GM23338 (cell line): Measurements from ENCODE around the gene SLC7A5. TPM values are rescaled to one million over a fixed set of nuclear protein-coding genes. Genes with fewer than 3 reads are reported as not detected.

Experiments
- ATAC-seq: fragments of 200-7000 bp; cut with Tn5 transposase; 3 replicates; pipeline ENCODE4 v1.9.1; 2020
- DNase-seq: peaks from one replicate; pipeline ENCODE4 v3.0.0-alpha.2; 2015; ENCODE audit warnings: low spot score
- H2AFZ ChIP-seq: fragments of 200-600 bp; sonication (generic); 2 replicates; pipeline ENCODE4 v1.8.0; 2016; ENCODE audit warnings: antibody characterized with exemption, mild to moderate bottlenecking, moderate library complexity
- H3F3A ChIP-seq: fragments of 200-600 bp; sonication (generic); replicated peaks from 2 replicates; pipeline ENCODE4 v1.8.0; 2017; ENCODE audit warnings: antibody characterized with exemption, mixed run types, low read depth
- H3K27ac ChIP-seq: fragments of 200-600 bp; sonication (generic); 2 replicates; pipeline ENCODE4 v1.6.1; 2016; ENCODE audit warnings: low read depth
- H3K27me3 ChIP-seq: fragments of 200-600 bp; sonication (generic); 2 replicates; pipeline ENCODE4 v1.8.0; 2016; ENCODE audit warnings: mild to moderate bottlenecking, mixed run types, moderate library complexity; ENCODE audit not compliant: insufficient read depth
- H3K36me3 ChIP-seq: fragments of 200-600 bp; sonication (generic); 2 replicates; pipeline ENCODE4 v1.8.0; 2016; ENCODE audit warnings: mild to moderate bottlenecking; ENCODE audit not compliant: insufficient read depth
- H3K4me1 ChIP-seq: fragments of 200-600 bp; sonication (generic); 2 replicates; pipeline ENCODE4 v1.8.0; 2016; ENCODE audit warnings: mild to moderate bottlenecking, moderate library complexity; ENCODE audit not compliant: insufficient read depth
- H3K4me2 ChIP-seq: fragments of 200-600 bp; sonication (generic); 2 replicates; pipeline ENCODE4 v1.7.1; 2017; ENCODE audit warnings: mixed run types
- H3K4me3 ChIP-seq: fragments of 200-600 bp; sonication (generic); 2 replicates; pipeline ENCODE4 v1.6.1; 2016; ENCODE audit warnings: mixed run types
- H3K79me2 ChIP-seq: fragments of 200-600 bp; sonication (generic); replicated peaks from 2 replicates; pipeline ENCODE4 v1.8.0; 2017; ENCODE audit warnings: mild to moderate bottlenecking; ENCODE audit not compliant: insufficient read depth
- H3K9me2 ChIP-seq: fragments of 200-600 bp; sonication (generic); 2 replicates; pipeline ENCODE4 v1.8.0; 2017; ENCODE audit not compliant: insufficient read depth
- H4K20me1 ChIP-seq: fragments of 200-600 bp; sonication (generic); replicated peaks from 2 replicates; pipeline ENCODE4 v1.8.0; 2017; ENCODE audit warnings: mild to moderate bottlenecking; ENCODE audit not compliant: insufficient read depth
- H3K27ac Mint-ChIP-seq: 2 replicates; pipeline ENCODE4 v1.8.0; 2020; ENCODE audit warnings: inconsistent platforms, mild to moderate bottlenecking, moderate library complexity, mixed read lengths
- H3K27me3 Mint-ChIP-seq: 3 replicates; pipeline ENCODE4 v1.8.0; 2022; ENCODE audit warnings: low read depth, mild to moderate bottlenecking, moderate library complexity, mixed read lengths, inconsistent platforms; ENCODE audit not compliant: insufficient read depth, poor library complexity
- H3K36me3 Mint-ChIP-seq: 3 replicates; pipeline ENCODE4 v1.8.0; 2021; ENCODE audit warnings: low read depth, mild to moderate bottlenecking, inconsistent platforms, moderate library complexity, mixed read lengths
- H3K4me1 Mint-ChIP-seq: 3 replicates; pipeline ENCODE4 v1.8.0; 2020; ENCODE audit warnings: mild to moderate bottlenecking, inconsistent platforms, mixed read lengths
- H3K4me3 Mint-ChIP-seq: 3 replicates; pipeline ENCODE4 v1.8.0; 2021; ENCODE audit warnings: moderate library complexity, mild to moderate bottlenecking, inconsistent platforms, mixed read lengths
- H3K9me3 Mint-ChIP-seq: 3 replicates; pipeline ENCODE4 v1.8.0; 2020; ENCODE audit warnings: moderate library complexity, mild to moderate bottlenecking, inconsistent platforms, mixed read lengths
- CTCF ChIP-seq, 2 experiments: fragments of 200-600 bp in 1 of 2; sonication (generic) in 1 of 2; conservative IDR thresholded peaks; 2 replicates each; pipeline versions ENCODE4 v1.5.1 to v1.6.1; 2016 to 2017; ENCODE audit warnings: antibody characterized with exemption in 2 of 2, low read depth in 2 of 2, mild to moderate bottlenecking in 2 of 2, moderate library complexity in 1 of 2
- NANOG ChIP-seq: IDR thresholded peaks from 2 replicates; pipeline ENCODE4 v1.6.1; 2016; ENCODE audit warnings: antibody characterized with exemption, borderline replicate concordance
- ZNF462 ChIP-seq: fragments of 250-450 bp; sonication (Bioruptor Pico); IDR thresholded peaks from 2 replicates; pipeline ENCODE4 v1.5.0; 2020; ENCODE audit warnings: mild to moderate bottlenecking, moderate library complexity
- polyA plus RNA-seq: library from polyadenylated mRNA; unstranded; fragments of >200 nt; fragmentation: Nextera tagmentation; extraction: Ambion mirVana; gene quantifications from 2 replicates; pipeline ENCODE4 v1.2.1, GENCODE V29; 2016
- total RNA-seq: library from RNA; depleted of rRNA; stranded (reverse); fragments of >200 nt; shearing (Covaris generic); gene quantifications from 2 replicates; pipeline ENCODE4 v1.2.3, GENCODE V29; 2014

The SLC7A5 gene
- total and polyA plus RNA-seq, 2 experiments from 2014 or later, result 107 to 386 TPM

DNA sequence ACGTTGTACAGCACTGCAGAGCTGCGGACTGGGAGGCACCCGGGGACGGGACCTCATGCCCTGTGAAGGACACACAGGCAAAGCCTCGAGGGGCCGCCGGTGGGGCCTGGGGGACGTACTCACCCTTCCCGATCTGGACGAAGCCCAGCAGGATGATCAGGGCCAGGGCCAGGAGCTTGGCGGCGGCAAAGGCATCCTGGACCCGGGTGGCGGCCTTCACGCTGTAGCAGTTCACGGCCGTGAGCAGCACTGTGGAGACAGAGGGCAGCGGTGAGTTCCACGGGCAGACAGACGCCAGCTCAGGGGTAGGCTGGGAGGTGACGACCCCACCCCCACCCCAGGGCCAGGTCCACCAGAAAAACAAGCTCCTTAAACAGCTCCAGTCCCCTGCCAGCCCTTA lies 17.7 kb downstream of the SLC7A5 start:
- H3K9me2 ChIP-seq, result no peaks in the 10 kb centered on the region
- H3K79me2 ChIP-seq, result peaks cover 81% of the 10 kb centered on the region
- Mint-ChIP-seq H3K27me3 (peaks cover 27% of the 10 kb centered on the region), H3K36me3 (peaks cover 78% of the 10 kb centered on the region), H3K27ac (peak overlapping the region; percentile 99), H3K9me3 (no peaks in the 10 kb centered on the region), H3K4me3 (no peak overlapping the region), H3K4me1 (peaks cover 60% of the 10 kb centered on the region)
- H3K4me1 ChIP-seq, result peaks cover 45% of the 10 kb centered on the region
- ATAC-seq (peak; percentile 7), DNase-seq (no peak)
- peak in 1 of 2 experiments; percentile 38; a peak in 2 of 4 replicates for TF ChIP-seq CTCF (conservative IDR thresholded peaks at IDR 0.05; ENCODE audit: low read depth in 2 of 2)
- TF ChIP-seq ZNF462 (CRISPR knock-in tag), result no peak
- peaks cover 34% of the 10 kb centered on the region for H3F3A ChIP-seq
- peak overlapping the region; percentile 43; the same call in 1 of the 2 replicates for H3K4me2 ChIP-seq
- H4K20me1 ChIP-seq, result peaks cover 17% of the 10 kb centered on the region
- peaks cover 12% of the 10 kb centered on the region; the same call in 1 of the 2 replicates for H3K36me3 ChIP-seq
- no peak overlapping the region for H3K4me3 ChIP-seq
- H3K27ac ChIP-seq, result peak overlapping the region; percentile 87
- no peaks in the 10 kb centered on the region for H3K27me3 ChIP-seq
- H2AFZ ChIP-seq, result no peak overlapping the region

DNA sequence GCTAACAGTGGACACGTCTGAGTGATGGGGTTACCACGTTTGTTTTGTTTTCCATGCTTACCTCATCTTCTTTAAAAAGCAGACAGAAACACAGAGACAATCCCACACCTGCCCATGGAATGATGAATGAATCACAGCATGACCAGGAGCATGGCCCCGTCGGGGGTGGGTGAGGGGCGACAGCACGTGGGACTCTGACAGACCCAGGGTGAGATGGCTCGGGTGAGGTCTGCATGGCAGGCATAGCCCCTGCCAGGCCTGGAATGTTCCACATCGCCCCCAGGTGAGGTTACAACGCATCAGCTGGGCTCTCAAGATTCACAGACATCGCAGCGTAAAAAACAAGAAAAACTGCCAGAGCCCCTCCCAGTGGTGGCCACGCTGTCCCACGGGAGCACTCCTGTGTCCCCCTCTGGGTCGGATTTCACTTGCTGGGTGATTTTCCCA lies 18.1 kb downstream of the SLC7A5 start:
- H3K9me3 Mint-ChIP-seq, result no peaks in the 10 kb centered on the region
- H3K27ac Mint-ChIP-seq, result peak overlapping the region; percentile 74
- peaks cover 76% of the 10 kb centered on the region for H3K36me3 Mint-ChIP-seq
- H4K20me1 ChIP-seq, result peaks cover 12% of the 10 kb centered on the region
- H3K27ac ChIP-seq, result peak overlapping the region; percentile 87; the same call in 1 of the 2 replicates
- no peaks in the 10 kb centered on the region for H3K9me2 ChIP-seq
- H3K4me3 Mint-ChIP-seq, result no peak overlapping the region
- peaks cover 12% of the 10 kb centered on the region; the same call in 1 of the 2 replicates for H3K36me3 ChIP-seq
- peaks cover 34% of the 10 kb centered on the region for H3F3A ChIP-seq
- no peak overlapping the region for H3K4me3 ChIP-seq
- H3K4me1 Mint-ChIP-seq, result peaks cover 59% of the 10 kb centered on the region
- H2AFZ ChIP-seq, result no peak overlapping the region
- peaks cover 82% of the 10 kb centered on the region for H3K79me2 ChIP-seq
- H3K27me3 Mint-ChIP-seq, result peaks cover 27% of the 10 kb centered on the region
- peaks cover 45% of the 10 kb centered on the region for H3K4me1 ChIP-seq
- no peaks in the 10 kb centered on the region for H3K27me3 ChIP-seq
- no peak for DNase-seq
- no peak for ATAC-seq
- H3K4me2 ChIP-seq, result no peak overlapping the region
- TF ChIP-seq CTCF (conservative IDR thresholded peaks at IDR 0.05; ENCODE audit: low read depth in 2 of 2) (no peak; a peak in 1 of 4 replicates), NANOG (no peak)
